Germinal center (tissue), 1 donor: ENCODE measurements around the gene WASL.
"Not testable (repeated sequence)": the region's sequence is repeated elsewhere in the genome, so short reads cannot be mapped to it uniquely, and the experiment has no call there.

Experiments used
- DNase-seq: peaks from one replicate; pipeline ENCODE4 v3.0.0; 2012; ENCODE audit warnings: mixed read lengths, low spot score

Gene WASL

DNA sequence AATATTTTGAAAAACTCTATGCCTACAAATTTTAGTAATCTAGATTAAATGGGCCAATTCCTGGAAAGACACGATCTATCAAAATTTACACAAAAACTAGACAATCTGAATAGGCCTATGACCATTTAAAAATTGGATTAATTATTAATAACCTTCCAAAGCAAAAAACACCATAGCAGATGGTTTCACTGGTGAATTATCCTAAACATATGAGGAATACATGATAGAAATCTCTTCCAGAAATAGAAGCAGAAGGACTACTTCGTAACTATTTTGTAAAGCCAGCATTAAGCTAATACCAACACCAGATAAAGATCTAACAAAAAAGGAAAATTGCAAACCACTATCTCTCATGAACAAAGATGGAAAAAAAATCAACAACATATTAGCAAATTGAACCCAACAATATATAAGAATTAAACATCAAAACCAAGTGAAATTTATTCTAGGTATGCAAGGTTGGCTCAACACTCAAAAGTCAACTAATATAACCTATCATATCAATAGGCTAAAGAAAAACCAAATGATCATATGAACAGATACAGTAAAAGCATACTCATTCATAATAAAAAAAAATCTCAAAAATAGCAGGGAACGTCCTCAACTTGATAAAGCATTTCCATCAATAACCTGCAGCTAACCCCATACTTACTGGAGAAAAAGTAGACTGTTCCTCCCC, 16.3 kb downstream of the WASL start:
- DNase-seq = no peak

DNA sequence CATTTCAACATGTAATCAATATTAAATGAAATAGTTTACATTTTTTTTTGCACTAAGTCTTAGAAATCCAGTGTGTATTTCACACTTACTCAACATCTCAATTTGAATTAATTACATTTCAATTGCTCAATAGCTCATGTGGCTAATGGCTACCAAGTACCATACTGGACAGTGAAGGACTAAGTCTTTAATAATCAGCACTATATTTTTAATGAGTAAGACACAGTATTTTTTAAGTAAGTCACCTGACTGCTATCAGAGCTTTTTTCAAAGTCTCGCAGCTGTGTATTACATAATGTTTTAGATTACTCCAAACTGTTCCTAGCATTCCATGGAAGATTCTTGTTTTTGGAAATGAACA, 19.6 kb downstream of the WASL start:
- no peak for DNase-seq

DNA sequence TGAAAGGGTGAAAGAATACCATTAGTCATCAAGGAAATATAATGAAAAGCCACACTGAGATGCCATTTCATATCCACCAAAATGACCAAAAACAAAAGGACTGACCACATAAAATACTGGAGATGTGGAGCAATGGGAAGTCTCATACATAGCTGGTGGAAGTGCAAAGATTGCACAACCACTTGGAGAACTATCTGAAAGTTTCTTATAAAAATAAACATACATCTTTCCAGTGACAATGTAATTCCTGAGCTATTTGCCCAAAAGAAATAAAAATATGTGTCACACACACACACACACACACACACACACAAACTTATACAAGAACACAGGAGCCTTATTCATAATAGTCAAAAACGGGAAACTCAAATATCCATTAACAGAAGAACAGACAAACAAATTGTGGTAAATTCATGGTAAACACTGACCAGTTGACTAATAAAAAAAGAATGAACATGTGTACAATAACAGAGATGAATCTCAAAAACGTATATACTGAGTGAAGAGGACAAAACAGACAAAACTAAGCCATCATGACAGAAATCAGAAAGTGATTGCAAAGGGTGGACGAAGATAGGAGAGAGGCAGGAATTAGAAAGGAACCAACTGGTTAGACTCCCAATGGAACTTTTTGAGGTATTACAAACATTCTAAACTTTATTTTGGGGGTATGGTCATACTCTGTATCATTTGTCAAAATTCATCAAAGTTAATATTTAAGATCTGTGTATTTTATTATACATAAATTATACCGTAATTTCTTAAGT, 21.5 kb downstream of the WASL start:
- DNase-seq = no peak

DNA sequence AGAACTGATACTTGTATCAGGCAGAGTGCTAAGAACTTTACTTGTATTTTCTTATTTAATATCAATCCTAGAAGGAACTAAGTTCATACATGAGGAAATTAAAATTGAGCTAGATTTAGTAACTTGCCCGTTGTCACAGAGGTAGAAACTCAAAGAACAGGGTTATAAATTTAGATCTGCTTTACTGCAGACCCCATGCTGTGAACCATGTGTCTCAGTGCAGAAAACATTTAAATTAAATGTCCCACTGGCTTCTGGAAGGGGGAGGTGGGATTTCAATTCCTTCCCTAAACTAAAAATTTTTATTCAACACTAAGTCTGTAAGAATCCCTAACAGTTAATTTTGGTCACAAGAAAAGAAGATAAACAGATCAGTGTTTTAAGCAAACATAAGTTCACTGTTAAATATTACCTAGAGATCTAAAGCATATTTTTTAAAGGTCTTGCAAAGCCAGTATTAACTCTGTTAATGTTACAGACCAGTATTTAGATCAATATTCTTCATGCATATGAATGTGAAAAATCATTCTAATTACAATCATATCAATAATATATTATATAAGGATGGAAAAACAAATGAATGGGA, 23.1 kb downstream of the WASL start:
- no peak for DNase-seq

GRCh38 chr7:123724817-123725253, 24.0 kb downstream of the WASL start:
- DNase-seq = no peak

DNA sequence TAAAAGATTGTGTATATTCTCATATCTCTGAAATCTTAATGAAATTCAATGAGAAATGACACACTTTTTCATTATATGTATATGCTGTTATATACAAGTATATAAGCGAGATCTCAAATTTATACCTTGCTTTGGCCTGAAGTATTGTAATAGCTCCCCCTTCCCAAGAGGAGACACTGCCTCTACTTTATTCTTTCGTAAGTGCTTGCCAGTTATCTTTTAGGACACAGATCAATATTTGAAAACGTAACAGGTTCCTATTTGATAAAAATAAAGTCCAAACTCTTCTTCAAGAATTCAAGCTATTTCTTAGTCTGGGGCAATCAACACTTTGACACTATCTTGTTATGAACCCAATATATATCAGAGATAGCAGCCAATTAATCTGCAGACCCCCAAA, 24.9 kb downstream of the WASL start:
- DNase-seq = no peak

DNA sequence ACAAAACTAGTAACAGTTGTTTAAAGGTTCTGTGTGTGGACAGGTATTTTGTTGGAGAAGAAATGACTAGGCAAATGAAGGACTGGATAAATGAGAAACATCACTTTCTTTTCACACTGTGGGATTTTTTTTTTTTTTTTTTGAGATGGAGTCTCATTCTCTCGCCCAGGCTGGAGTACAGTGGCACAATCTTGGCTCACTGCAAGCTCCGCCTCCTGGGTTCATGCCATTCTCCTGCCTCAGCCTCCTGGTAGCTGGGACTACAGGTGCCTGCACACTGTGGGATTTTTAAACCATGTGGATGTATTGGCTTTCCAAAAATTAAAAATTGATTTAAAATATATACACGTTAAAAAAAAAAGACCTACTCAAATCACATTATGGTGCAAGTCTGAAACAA, 28.3 kb downstream of the WASL start:
- DNase-seq = not testable (repeated sequence)

GRCh38 chr7:123719197-123719721, 29.5 kb downstream of the WASL start:
- DNase-seq = no peak

- no peak for DNase-seq
Measured at GRCh38 chr7:123718773-123719172, 30.0 kb downstream of the WASL start.

DNA sequence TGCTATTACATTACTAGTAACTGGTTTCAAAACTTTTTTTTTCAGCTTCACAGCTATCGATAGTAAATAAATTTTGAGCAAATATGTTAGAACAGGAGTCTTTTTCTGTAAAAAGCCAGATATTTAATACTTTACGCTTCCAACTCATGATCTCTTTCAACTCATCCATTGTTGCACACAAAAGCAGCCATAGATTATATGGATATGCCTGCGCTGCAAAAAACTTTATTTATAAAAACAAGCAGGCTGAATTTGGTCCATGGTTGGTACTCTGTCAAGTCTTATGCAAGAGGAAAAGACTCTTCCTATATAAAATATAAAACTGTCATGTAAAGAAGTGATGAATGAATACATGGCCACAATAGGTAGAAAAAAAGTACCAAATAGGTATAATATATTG, 31.1 kb downstream of the WASL start:
- no peak for DNase-seq

GRCh38 chr7:123716877-123717276, 31.9 kb downstream of the WASL start:
- no peak for DNase-seq

DNA sequence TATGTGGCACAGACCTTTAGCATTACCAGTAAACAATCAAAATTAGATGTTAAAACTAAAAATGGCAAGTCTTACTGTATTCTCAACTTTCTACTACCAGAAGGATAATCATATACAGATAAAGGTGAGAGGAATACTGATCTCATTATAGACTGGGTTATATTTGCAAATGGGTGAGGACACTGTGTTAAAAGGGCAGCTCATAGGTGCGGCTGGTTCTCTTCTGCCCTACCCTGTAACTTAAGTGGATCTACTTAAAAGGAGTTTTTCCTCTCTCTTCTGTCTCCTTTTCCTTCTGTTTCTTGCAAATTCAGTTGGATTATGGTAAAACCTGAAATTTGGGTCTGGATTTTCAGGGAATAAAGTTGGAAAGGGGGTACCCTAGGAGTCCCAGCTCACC, 33.0 kb downstream of the WASL start:
- no peak for DNase-seq

- no peak for DNase-seq
Measured at GRCh38 chr7:123715198-123715597, 33.6 kb downstream of the WASL start.

- no peak for DNase-seq
Measured at GRCh38 chr7:123714296-123715080, 34.3 kb downstream of the WASL start.

GRCh38 chr7:123712619-123713018, 36.2 kb downstream of the WASL start:
- DNase-seq = no peak

- no peak for DNase-seq
Measured at GRCh38 chr7:123711832-123712293, 36.9 kb downstream of the WASL start.

DNA sequence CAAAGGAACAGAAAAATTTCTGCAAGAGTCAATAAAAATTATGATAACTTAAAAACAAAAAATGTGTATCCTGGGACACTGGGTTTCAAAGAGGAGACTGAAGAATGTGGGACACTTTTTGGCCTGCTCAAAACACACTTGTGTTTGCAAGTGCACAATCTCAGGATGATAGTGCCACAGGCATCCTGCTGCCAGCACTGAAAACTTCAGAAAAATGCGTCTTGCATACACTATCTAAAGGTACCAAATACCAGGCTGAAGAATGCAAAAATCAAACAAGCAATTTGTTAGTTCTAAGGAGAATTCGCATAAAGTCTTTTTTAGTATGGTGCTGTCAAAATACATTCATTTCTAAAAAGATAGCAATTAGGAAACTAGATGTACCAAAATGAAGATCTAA, 38.1 kb downstream of the WASL start:
- DNase-seq = no peak

GRCh38 chr7:123709525-123709924, 39.3 kb downstream of the WASL start:
- DNase-seq = no peak

DNA sequence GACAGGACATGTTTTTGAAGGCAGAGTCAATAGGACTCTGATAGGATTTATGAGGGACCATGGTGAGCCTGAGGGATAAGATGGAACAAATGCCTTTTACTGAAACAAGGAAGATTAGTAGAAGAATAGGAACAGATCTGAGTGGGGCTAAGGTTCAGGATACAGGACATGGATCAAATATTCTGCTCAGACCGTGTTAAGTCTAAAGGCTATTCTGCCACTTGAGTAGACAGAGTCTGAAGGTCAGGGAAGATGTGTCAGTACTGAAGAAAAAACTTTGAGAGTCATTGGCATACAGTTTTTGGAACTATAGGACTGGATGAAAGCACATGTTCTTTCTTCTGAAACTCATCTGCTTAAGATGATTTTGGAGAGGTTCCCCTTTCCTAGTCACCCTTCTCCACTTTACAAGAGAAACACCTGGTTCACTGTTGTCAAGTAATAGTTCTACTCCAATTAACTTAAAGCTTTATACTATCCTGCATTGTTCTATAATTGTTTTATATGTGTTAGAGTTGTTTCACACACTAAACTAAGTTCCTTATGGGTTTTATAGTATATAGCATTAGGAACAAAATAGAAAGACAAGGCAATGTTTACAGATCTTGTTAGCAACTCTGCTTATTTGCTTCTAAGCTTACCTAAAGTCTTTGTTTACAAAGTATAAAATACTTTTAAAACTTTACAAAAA, 43.4 kb downstream of the WASL start:
- no peak for DNase-seq

DNA sequence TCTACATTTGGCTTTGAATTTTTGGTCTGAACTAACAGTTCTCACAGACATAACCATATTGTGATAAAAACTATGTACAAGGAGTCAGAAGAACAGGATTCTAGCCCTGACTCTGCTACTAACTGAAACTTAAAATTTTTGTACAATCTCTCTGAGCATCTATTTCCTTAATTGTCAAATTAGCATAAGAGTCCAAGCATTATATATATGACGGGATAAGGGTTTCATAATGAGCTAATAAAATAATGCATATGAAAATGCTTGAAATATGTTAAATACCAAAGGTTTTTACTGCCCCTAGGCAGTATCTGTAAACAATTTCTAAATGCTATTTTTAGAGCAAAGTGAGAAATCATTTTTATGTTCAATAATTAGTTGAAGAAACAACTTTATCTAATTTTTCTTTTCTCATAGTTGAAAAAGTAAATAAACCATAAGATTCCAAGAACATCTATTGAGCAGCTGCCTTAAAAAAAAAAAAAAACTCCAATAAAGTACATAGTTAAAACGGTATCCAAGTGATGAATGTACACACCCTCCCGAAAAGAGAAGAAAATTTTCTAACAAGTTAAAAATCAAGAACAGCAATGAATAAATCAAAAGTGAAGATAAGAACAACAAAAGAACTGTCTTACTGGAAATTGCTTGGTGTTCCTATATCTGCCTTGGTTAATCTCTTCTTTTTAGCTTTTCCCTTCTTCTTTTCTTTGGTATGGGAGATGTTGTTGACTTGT, 52.7 kb downstream of the WASL start:
- DNase-seq = no peak

DNA sequence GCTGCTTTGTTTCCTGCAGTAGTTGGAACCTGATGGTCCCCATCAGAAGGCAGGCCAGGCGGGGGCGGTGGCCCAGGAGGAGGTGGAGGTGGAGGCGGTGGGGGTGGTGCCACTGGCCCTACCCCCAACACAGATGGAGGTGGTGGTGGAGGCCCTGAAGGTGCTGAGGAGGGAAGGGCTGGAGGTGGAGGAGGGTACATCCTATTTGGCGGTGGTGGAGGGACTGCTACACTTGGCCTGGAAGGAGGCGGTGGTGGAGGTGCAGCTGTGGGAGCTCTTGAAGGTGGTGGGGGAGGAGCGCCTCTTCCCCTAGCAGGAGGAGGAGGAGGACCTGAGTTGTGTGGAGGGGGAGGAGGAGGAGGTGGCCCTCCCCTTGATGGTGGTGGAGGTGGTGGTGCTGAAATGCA, 56.3 kb downstream of the WASL start:
- no peak for DNase-seq
